ENCODE results near the gene ABCB11. TPM values are rescaled to one million over a fixed set of nuclear protein-coding genes. Genes with fewer than 3 reads are reported as not detected.

The ABCB11 gene
- total RNA-seq (under 1 TPM in 2 of 4 donors, not detected in 2; under 0.01 to 0.55 TPM), polyA plus RNA-seq (under 1 TPM; 0.46 to 0.93 (median 0.60) TPM)

- no peak for DNase-seq
- intact Hi-C loops (cut with DNase I), result no loop called here
- TF ChIP-seq EP300 (IDR thresholded peaks at IDR 0.05) (no peak), POLR2A (IDR thresholded peaks at IDR 0.05) (no peak), POLR2AphosphoS5 (IDR thresholded peaks at IDR 0.05) (no peak), CTCF (IDR thresholded peaks at IDR 0.05) (no peak)
- Histone ChIP-seq H3K36me3 (no peaks in the 10 kb centered on the region), H3K4me3 (no peak within 1 kb of the TSS), H3K27ac (no peak within 1 kb of the TSS), H3K27me3 (no peaks in the 10 kb centered on the region), H3K4me1 (no peaks in the 10 kb centered on the region), H3K9me3 (no peaks in the 10 kb centered on the region)
- WGBS, 2 donors, result 85 to 89% methylated on average over 3 of the region's 3 CpGs
These were observed at the start of gene ABCB11 for GRCh38 chr2:169031202-169031601. Gene ABCB11 (minus strand): TSS chr2:169031324. CDS start chr2:169018125, 13,199 bp downstream.

- TF ChIP-seq EP300 (IDR thresholded peaks at IDR 0.05), result no peak
- no peak for TF ChIP-seq POLR2A (IDR thresholded peaks at IDR 0.05)
- no peak for TF ChIP-seq POLR2AphosphoS5 (IDR thresholded peaks at IDR 0.05)
- TF ChIP-seq CTCF (IDR thresholded peaks at IDR 0.05), result no peak
- 77 to 91% methylated on average over 2 of the region's 2 CpGs for WGBS, 2 donors
- no peaks in the 10 kb centered on the region for H3K27me3 ChIP-seq
- H3K27ac ChIP-seq, result no peak overlapping the region
- intact Hi-C loops (cut with DNase I), result no loop called here
- DNase-seq, result no peak
- H3K4me3 ChIP-seq, result no peak overlapping the region
- H3K9me3 ChIP-seq, result peaks cover 0 to 4% (median 0%) of the 10 kb centered on the region in 4 donors
- no peaks in the 10 kb centered on the region for H3K4me1 ChIP-seq
- H3K36me3 ChIP-seq, result no peaks in the 10 kb centered on the region
These were observed 49.3 kb upstream of the ABCB11 start for GRCh38 chr2:169080250-169081069.

GRCh38 chr2:169077674-169078240 is 46.6 kb upstream of the ABCB11 start:
- H3K4me1 ChIP-seq, result no peaks in the 10 kb centered on the region
- TF ChIP-seq POLR2A (IDR thresholded peaks at IDR 0.05) (no peak), CTCF (IDR thresholded peaks at IDR 0.05) (no peak), EP300 (IDR thresholded peaks at IDR 0.05) (no peak), POLR2AphosphoS5 (IDR thresholded peaks at IDR 0.05) (no peak)
- intact Hi-C loops (cut with DNase I), result no loop called here

DNA sequence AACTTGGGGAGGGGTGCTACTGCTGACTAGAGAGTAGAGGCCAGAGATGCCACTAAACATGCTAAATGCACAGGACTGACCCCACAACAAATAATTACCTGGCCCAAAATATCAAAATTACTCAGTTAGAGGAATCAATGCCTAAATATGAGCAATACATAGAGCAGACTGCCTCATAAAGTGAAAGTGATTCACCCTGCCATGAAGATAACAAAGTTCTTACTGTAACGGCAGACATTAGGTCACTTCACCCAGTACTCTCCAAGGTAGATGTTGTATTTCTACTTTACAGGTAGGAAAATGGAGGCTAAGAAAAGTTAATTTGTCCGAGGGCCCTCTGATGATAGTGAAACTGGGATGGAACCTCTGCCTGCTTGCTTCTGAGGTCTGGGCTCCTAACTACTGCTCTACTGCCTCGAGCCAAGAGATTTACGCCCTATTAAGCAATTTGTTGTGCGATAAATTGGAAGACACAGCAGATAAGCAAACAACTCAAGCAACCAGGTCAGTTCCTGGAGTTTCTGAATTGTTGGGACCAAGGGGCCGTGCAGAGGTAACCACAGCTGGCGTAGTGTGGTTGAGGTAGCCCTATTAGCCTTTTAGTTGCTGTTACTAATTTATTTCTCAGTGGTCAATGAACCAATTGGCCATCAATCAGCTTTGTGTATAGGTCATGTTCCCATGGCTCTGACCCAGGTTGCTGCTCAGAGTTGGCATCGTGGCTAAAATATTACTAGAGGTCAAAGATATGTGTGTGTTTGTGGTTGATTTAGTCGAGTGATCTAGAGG is 43.0 kb upstream of the ABCB11 start:
- TF ChIP-seq POLR2AphosphoS5 (IDR thresholded peaks at IDR 0.05) (no peak), EP300 (IDR thresholded peaks at IDR 0.05) (no peak), POLR2A (IDR thresholded peaks at IDR 0.05) (no peak), CTCF (IDR thresholded peaks at IDR 0.05) (no peak)
- Histone ChIP-seq H3K9me3 (no peaks in the 10 kb centered on the region), H3K4me3 (no peak overlapping the region), H3K27me3 (no peaks in the 10 kb centered on the region), H3K4me1 (no peaks in the 10 kb centered on the region), H3K36me3 (no peaks in the 10 kb centered on the region), H3K27ac (no peak overlapping the region)
- intact Hi-C loops (cut with DNase I), result no loop called here
- no peak for DNase-seq
- WGBS, 2 donors, result 83 to 86% methylated on average over 9 of the region's 9 CpGs

More at GRCh38 chr2:169077674-169078240, 46.6 kb upstream of the ABCB11 start:
- Histone ChIP-seq H3K36me3 (no peaks in the 10 kb centered on the region), H3K4me3 (no peak overlapping the region), H3K27ac (no peak overlapping the region), H3K9me3 (no peaks in the 10 kb centered on the region), H3K27me3 (no peaks in the 10 kb centered on the region)
- DNase-seq, result no peak
- 32 to 61% methylated on average over 2 of the region's 2 CpGs for WGBS, 2 donors

Data from sigmoid colon (tissue), 7 donors.